ENCODE measurements around the gene MACROD2.
"Not testable (repeated sequence)": the region's sequence is repeated elsewhere in the genome, so short reads cannot be mapped to it uniquely, and the experiment has no call there.

The MACROD2 gene

DNA sequence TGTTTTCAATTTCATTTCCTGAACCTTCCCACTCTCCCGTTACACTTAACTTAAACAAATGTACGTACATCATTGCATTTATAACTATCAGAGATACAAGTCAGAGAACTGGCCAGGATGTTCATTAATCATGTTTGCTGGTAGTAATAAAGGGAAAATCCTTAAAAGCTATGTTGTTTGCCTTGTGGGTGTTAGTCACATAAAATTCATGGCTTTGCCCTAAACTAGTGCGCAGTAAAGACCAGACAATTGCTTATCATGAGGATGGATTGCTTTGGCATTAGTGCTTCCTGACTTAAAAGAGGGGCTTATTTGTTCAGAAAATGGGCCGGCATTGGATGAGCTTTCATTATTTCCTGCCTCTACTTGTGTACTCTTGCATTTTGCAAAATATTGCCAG, 1379.4 kb downstream of the MACROD2 start:
- no peak for DNase-seq (ENCODE audit: low read depth in 3 of 3, low spot score in 1 of 3)

DNA sequence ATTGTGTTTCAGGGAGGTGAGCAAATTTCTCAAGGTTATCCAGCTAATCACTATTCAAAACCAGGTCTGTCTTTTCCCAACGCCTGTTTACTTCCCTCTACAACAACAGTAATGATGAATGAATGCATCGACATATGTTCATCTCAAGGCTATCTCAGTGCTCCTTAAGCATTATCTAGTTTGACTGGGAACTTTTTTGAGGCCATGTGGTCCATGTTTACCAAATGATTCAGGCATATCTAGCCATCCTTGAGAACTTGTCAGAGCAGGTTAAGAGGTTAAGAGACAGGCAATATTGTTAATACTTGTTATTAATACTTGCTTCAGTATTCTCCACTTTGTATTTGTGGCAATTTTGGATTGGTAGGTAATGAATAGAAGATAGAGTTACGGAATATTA, 1380.5 kb downstream of the MACROD2 start:
- no peak for DNase-seq (ENCODE audit: low read depth in 3 of 3, low spot score in 1 of 3)

DNA sequence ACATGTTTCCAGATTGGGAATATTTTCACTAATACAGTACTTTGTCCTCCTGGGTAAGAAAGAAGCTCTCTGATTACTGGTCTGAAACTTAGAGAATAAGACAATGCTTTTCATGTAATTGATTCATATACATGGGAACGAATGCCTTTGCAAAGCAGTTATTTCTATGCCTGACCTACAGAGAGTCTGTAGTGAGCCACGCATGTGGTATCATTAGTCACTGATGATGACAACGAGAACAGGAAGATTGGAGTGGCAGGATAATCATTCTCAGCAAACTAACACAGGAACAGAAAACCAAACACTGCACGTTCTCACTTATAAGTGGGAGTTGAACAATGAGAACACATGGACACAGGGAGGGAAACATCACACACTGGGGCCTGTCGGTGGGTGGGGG, 1382.3 kb downstream of the MACROD2 start:
- DNase-seq (ENCODE audit: low read depth in 3 of 3, low spot score in 1 of 3): not testable (repeated sequence)

DNA sequence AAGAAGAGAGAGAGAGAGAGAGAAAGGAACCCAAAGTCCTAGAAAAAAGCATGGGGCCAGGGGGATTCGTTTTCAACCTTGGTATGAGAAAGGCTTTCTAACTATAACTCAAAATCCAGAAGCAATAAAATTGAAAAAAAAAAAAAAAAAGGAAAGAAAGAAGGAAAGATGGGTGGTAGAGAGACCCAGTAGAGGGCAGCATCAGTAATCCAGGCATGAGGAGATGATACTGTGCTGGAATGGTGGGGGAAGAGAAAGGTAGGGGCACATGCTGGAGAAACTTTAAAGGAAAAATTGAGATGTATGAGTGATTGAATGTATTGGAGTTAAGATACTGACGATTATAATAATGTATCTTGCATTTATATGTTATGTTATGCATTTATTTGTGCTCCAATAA, 1382.8 kb downstream of the MACROD2 start:
- no peak for DNase-seq (ENCODE audit: low read depth in 3 of 3, low spot score in 1 of 3)

DNA sequence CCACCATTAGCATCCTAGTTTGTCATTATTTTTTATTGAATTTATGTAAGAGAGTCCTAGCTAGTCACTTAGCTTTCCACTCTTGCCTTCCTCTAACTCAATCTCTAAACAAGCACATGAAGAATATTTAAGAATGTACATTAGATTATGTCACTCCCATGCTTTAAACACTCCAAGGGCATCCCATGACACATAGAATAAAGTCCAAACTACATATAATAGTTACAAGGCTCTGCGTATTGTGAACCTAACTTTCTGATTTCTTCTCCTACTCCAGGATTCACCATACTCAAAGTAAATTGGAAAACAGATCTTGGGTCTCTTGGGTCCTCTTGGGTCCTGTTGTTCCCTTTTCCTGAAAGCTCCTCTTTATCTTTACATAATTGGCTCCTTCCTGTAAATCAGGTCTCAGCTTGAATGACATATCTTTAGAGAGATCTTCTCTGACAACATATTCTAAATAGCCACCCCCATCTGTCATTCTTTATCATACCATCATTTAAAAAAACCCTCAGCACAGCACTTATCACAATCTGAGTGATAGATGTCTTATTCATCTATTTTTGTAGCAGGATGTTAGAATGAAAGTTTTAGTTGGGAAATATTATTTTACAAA, 1384.5 kb downstream of the MACROD2 start:
- no peak for DNase-seq (ENCODE audit: low read depth in 3 of 3, low spot score in 1 of 3)

DNA sequence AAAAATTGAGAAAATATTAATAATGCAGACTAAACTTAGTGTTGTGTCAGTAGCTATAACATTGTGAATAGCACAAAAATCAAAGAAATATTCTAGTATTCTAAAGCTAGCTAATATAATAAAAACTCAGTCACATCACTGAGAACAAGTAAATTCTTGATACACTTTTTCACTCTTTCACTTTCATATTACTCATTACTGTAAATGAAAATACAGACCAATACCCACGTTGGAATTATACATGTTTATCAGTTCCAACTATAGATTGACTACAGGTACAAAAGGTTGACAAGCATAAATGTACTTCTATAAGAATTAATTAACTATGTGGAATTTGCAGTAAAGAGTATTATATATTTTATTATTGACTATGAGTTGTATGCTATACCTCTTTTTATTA, 1385.5 kb downstream of the MACROD2 start:
- DNase-seq (ENCODE audit: low read depth in 3 of 3, low spot score in 1 of 3): no peak

DNA sequence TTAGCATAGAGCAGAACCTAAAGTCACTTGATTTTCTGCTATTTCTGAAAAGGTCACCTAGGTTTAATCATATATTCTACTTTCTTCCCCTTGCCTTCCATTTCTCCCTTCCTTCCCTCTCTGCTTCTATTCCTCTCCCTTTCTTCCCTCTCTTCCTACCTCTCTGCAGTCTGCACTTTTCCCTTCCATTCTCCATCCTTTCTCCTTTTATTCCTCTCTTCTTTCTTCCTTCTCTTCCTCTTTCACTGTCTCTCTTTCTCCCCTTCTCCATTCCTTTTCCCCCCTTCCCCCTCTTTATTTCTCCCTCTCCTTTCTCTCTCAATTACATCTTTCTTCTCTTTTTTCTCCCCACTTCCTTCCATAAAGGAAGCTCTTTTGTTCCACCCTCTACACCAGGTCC, 1391.9 kb downstream of the MACROD2 start:
- DNase-seq (ENCODE audit: low read depth in 3 of 3, low spot score in 1 of 3): no peak

DNA sequence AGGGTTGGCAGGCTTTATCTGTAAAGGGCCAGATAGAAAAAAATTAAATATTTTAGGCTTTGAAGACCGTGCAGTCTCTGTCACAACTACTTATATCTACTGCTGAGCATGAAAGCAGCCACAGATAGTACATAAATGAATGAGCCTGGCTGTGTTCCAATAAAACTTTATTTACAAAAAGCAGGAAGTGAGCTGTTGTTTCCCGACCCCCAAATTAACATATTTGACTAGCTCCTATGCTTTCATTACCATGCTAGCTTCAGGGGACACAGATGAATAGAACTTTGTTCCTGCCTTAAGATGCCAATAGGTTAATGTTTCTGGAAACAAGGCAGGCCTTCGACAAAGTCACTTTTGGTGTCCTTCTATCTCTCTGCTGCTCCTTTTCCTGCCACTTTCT, 1400.1 kb downstream of the MACROD2 start:
- no peak for DNase-seq (ENCODE audit: low read depth in 3 of 3, low spot score in 1 of 3)

DNA sequence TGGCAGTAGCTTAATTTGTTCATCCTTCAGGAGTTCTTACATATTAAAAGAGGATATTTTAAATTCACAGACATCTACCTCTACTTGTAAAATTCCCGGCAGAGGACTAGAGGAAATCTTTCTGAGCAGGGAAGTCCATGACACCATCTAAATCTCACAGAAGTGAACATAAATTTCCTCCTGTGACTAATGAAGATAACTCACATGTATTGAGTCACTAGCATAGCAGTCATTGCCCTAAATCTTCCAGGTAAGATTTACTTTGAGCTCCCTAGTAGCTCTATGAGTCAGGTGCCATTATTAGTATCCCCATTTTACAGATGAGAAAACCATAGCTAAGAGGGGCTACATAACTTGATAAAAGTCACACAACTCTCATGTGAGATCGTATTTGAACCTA, 1400.7 kb downstream of the MACROD2 start:
- no peak for DNase-seq (ENCODE audit: low read depth in 3 of 3, low spot score in 1 of 3)

DNA sequence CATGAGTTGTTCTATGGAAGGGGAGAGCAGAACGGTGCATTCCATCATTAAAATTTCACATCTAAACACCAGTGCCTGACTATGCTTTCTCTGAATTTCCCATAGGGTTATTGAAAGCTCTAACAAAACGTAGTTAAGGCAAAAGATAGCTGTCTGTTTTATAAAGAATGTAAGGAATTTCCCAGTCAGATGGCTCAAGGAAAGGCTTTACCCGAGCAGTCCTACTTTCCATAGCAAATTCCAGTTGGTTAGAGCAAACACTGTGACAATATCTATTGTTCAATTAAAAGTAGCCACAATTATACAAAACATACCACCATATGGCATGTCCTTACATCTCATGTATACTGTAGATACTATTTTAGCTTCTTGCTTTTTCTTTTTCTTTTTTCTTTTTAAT, 1401.6 kb downstream of the MACROD2 start:
- no peak for DNase-seq (ENCODE audit: low read depth in 3 of 3, low spot score in 1 of 3)

DNA sequence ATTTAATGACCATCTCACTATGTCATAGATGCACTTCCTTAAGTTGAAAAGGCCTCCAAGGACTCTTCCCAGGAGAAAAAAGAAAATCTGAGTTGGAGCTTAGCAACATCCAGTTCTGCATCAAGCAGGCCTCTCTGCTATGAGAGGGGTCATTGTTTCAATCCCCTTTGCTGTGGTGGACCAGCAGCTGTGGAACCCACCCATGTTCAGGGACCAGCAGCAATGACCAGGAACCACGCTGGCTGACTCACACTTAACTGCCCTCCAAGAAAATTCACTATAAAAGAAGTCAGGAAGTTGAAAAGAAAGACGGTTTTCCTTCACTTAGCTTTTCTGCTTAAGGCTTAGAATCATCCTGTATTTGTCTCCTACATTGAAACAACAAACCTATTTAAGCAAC, 1404.5 kb downstream of the MACROD2 start:
- DNase-seq (ENCODE audit: low read depth in 3 of 3, low spot score in 1 of 3): no peak

DNA sequence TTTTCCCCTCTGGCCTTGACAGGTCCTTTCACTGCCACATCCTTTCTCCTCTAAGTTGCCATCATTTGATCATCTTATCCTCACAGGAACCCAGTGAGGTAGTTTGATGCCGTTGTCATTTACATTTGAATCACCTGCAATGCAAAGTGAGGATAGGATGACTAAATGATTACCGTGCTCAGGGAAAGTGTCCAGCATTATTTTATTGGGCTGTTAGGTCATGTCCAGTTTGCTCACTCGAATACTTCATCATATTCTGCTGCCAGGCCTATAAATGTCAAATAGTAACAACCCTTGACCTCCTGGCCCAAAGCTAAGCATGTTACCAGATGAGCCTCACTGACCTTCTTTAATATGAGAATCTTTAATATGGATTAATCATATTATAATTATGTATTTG, 1410.8 kb downstream of the MACROD2 start:
- no peak for DNase-seq (ENCODE audit: low read depth in 3 of 3, low spot score in 1 of 3)

DNA sequence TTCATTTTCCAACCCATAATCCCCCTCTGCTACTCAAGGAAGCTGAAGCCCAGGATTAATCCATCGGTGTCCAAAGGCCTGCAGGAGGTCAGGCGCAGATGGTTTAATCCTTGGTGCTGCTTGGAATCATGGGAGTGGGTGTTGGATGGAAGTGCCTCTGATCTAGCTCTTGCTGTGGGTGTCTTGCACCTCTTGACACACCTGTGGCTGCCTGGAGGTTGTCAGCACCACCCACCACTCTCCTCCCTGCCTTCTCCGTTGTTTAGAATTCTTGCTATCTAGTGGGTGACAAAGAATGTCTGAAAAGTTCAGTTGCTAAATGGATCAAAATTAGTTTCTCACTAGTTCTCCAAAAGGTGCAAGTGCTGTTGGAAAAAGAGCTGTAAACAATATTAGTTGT, 1416.5 kb downstream of the MACROD2 start:
- DNase-seq (ENCODE audit: low read depth in 3 of 3, low spot score in 1 of 3): no peak

DNA sequence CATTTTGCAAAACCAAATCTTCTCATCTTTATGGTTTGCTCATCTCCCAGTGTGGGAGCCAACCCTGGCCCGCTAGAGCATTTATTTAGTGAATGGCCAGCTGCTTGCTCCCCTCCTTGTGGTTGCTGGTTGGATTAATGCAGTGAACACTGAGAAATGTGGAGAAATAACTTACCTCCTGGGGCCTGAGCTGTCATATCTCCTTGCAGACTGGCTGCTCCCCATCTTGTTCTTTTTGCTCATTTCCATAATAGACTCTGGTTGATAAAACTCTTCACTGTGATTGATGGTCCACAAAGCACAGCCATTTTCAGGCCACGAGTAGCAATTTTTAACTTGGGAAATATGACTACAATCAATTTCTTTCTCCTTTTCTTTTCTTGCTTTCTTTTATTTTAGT, 1420.6 kb downstream of the MACROD2 start:
- DNase-seq (ENCODE audit: low read depth in 3 of 3, low spot score in 1 of 3): no peak

DNA sequence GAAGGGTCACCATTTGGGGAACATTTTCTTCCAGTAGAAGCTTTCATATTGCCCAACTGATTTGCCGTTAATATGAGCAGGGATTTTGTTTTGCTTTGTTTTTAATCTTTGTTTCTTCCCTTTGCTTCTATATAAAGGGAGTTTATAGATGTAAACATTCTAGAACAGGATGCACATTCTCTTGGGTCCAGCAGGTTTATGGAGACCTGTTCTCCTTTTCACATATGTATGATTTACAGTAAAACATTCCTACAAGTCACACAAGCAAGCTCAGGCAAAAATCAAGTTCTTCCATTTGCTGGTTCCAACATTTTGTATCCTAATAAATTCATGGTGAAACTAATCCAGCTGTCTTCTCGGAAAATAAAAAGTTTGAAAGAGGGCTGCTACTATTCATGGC, 1424.5 kb downstream of the MACROD2 start:
- no peak for DNase-seq (ENCODE audit: low read depth in 3 of 3, low spot score in 1 of 3)

DNA sequence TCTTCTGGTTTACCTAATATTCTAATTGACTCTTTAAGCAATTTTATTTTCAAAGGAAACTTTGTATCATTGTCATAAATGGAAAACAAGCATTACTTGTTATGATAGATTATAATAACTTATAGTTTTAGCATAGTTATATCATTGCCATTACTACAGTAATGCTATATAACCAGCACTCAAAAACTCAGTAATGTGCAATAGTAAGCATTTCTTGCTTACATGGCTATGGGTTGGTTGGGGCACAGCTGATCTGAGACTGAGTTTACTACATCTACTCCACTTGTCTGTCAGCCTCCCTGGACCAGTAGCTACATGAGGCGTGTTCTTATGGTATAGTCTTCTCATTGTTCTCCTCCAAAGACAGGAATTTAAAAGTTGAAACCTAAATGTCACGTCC, 1427.7 kb downstream of the MACROD2 start:
- no peak for DNase-seq (ENCODE audit: low read depth in 3 of 3, low spot score in 1 of 3)

DNA sequence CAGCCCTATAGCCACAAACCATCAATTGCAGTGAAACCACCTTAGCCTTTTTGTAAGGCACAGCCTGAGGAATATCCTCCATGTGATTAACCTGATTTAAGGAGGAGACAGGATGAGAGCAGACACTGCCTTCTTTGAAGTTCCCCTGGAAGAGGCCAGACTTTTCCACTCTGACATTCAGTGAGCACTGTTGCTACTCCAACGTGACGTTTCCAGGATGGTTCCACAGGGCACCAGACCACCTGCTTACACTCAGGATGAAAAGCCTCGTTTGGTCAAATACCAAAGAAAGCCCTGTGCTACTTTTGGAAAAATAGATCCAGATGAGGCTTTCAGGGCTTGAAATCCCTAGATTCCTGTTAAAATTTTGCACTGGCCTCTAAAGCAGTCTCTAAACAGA, 1444.2 kb downstream of the MACROD2 start:
- no peak for DNase-seq (ENCODE audit: low read depth in 3 of 3, low spot score in 1 of 3)

DNA sequence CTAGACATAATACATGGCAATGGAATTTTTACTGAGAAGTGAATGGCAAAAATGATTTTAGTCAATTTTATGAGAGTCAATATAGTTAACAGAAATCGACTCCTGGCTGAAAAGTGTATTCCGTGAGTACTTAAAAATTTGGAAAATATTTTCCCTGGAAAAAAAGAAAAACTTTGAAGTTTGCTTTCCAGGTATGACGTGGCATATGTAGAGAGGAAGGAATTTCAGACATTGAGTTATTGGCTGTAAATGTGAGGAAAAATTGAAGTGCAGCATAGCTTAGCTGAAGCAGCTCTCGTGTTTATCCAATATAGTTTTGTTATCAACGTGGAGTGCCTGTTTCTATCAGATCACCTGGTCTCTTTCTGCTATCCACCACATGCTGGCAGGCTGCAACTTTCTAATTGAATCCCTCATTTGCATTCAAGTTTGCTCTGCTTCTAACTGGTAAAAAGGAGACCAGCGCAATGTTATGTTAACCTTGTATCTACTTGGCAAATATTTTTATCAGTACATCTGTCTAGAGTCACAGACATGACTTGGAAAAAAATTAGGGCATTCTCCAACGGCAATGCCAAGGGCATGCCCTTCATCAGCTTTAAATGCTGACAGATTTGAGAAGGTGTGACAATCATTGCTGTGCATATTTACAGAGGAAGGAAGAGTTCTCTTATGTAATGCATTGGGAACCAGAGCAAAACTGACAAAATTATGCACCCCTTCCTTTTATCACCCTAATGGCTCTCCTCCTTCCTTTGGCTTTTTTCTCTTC, 1444.9 kb downstream of the MACROD2 start:
- no peak for DNase-seq (ENCODE audit: low read depth in 3 of 3, low spot score in 1 of 3)

DNA sequence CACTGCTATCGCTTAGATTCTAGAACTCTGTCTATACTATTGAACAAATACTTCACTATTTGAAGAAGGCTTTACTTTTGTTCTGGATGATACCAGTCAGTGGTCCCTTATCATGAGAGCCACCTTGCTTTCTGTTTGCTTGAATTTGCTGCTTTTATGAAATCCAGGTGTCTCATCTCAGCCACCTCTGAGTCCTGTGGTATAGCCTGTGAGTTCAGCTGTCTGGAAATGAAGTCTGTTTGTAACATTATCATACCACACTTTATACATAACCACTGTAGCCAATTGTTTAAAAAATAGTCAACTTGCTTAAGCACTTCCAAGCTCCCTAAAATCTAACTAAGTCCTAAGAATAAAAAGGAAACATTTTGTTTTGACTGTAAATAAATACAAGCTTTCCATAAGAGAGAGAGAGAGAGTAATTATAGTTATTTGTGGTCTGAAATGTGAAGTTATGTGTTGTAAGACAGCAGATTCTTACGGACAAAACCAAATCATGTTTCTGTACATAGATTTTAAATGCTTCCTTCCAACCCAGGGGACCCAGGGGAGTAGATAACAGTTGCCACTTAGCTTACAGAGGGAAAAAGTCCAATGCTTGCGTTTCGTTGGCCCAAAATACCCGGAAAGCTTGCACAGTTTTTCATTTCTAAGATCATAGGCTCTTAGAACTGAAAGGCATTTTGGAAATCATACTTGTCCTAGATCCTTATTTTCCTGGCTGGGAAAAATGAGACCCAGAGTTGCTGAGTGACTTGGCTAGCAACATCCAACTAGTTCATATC, 1449.9 kb downstream of the MACROD2 start:
- no peak for DNase-seq (ENCODE audit: low read depth in 3 of 3, low spot score in 1 of 3)

DNA sequence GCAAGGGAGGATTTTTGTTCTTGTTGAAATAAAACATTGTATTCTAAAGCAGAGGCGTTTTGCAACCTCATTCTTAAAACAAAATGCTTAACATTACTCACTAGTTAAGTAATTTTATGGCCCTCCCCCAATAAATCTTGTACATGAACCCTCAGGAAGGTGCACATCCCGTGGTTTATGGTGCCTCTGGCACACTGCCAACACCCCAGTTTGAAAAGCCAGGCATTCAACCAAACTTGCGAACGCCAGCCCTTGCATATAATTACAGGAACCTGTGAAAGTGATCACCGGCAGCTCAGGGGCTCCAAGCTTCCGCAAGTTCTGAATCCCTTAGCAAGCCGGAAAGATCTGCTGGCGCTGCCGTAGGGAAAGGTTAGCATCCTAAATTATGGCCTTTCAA, 1451.1 kb downstream of the MACROD2 start:
- DNase-seq (ENCODE audit: low read depth in 3 of 3, low spot score in 1 of 3): no peak

DNA sequence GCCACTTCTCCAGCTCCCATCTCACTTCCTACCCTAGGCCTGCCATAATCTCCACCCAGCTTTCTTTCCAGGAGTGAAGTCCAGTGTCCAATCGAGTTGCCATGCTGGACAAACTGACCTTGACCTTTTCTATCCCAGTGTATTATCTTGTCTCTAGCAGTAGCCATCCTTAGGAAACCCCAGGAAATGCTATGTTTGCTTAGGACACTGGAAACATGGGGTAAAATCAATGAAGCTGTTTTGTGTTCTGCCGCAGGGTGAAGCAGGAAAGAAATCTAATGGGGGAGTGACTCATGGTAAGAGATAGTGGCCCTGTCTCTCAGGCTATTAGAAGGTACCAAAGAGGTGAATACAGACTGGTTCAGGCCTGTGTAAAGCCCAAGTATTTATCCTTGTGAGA, 1452.2 kb downstream of the MACROD2 start:
- DNase-seq (ENCODE audit: low read depth in 3 of 3, low spot score in 1 of 3): no peak

DNA sequence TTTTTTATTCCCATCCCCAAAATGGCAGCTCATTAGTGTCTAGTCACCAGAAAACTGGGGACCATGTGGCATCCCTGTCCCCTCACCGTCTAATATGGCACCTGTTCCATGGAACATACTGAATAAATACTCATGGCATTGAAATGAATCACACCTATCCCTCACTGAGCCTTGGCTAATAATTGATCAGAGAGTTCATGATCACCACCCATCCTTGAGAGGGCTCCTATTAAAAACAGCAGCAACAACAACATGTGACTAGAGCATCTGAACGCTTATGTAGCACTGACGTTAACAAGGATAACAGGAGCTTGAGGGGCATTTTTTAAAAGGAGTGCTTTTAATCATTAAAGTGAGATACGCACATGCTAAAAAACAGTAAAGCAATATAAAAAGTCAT, 1453.7 kb downstream of the MACROD2 start:
- DNase-seq (ENCODE audit: low read depth in 3 of 3, low spot score in 1 of 3): no peak
